ENCODE results near the gene UBE2S. TPM values are rescaled to one million over a fixed set of nuclear protein-coding genes. Genes with fewer than 3 reads are reported as not detected.

Gene UBE2S
- total RNA-seq, 1 donor from 2014 or later, result 76.4 TPM

GRCh38 chr19:55362174-55362989 is 45.2 kb downstream of the UBE2S start:
- no peak for ATAC-seq

- no peak for ATAC-seq
Observed at GRCh38 chr19:55360902-55361301, 46.7 kb downstream of the UBE2S start.

DNA sequence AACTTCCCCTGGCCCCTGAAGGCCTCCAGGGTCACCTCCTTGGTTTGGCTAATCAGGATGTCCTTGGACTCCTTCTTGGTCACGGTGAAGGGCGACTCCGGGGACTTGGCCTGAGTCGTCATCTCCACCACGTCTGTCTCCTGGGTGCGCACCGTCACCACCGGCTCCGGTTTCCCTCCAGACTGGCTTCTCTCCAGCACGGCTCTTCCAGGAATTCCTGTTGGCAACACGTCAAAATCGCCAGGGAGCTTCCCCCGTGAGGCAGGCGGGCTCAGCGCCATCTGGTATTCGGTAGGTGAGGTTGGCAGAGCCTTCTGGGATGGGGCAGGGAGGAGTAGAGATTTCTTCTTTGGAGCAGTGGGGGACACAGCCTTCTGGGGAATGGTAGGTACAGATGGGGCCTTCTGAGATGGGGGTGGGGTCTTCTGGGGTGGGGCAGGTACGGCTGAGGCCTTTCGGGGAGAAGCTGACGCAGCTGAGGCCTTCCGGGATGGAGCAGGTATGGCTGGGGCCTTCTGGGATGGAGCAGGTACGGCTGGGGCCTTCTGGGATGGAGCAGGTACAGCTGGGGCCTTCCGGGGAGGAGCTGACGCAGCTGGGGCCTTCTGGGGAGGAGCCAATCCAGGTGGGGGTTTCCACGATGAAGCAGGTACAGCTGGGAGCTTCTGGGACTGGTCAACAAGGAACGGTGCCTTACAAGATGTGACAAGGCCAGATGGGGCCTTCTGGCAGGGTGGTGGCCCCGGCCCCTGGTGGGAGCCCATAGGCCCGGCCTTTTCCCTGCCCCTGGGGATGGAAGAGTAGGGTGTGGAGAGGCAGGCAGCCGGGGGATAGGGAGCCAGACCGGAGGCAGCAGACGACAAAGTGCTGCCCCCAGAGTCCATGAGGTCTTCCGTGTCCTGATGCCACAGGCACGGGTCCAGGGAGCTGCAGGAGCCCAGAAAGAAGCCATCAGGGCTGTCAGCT is 48.4 kb downstream of the UBE2S start:
- no peak for ATAC-seq

GRCh38 chr19:55358493-55358892 is 49.1 kb downstream of the UBE2S start:
- ATAC-seq, result no peak

- ATAC-seq, result peak; percentile 52
Observed at GRCh38 chr19:55355213-55355821, 52.3 kb downstream of the UBE2S start.

- ATAC-seq, result peak; percentile 12
Observed at GRCh38 chr19:55354698-55355212, 52.8 kb downstream of the UBE2S start, which contains the start of gene COX6B2. COX6B2 (minus strand) TSS chr19:55354719; CDS start chr19:55354521, 198 bp downstream.

GRCh38 chr19:55353803-55354697 is 53.5 kb downstream of the UBE2S start:
- ATAC-seq, result peak; percentile 62

DNA sequence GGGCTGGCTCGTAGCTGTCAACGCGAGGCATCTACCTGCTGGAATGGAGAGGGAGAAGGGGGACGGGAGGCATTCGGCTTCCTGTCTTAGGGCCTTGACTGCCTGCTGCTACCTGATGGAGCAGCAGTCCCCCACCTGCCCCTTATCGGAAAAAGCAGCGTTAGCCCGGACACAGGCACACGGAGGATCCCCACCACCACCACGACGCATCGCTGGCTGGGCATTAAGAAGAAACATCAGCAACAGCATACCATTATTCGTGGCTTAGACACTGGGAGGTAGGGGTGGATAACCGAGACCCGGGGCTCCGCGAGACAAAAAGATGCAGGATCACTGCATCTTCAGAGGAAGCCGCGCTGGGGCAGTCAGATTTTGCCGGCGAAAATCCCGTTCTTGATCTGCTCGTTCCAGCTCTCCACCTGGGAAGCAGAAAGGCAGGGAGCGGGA is 54.2 kb downstream of the UBE2S start:
- ATAC-seq, result no peak

DNA sequence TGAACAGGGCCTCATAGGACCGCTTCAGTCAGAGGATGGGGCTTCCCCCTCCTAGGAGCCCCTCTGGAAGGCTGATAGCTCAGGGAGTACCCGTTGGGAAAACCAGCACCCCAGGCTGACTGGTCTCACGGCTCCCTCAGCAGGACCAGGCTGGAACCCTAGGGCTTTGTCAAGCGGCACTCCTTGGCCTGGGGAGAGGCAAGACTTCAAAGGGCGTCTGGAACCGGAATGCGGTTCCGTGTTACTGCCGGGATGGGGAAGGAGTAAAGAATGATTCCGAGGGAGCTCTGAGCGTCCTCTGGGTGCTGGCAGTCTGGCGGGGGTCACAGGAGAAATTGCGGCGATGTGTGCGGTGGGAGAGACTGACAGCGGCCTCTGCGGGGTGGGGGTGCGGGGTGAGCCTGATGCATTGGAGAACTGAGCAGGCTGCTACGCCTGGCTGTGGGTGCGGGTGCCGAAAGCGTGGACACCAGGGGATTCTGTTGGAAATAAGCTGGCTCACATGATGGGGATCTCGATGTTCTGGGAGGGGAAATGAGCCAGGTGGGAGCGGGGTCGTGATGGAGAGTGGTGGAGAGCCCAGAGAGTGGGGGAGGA is 54.9 kb downstream of the UBE2S start:
- no peak for ATAC-seq

DNA sequence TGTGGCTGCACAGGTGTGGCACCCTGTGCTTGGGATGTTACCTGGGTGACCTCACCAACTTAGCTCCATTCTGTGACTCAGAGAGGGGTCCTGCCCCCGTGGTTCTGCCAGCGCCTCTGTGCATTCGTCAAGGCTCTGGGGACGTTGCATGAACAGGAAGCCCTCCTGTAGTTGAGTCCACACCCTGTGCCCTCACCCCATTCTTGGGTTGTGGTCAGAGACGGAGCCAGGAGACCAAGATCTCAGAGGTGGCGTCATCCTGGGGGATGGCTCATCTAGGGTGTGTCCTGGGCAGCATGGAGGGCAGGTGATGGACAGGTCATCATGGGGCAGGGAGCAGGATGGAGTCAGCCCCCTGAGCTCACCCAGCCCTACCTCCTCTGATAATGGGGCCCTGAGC is 55.5 kb downstream of the UBE2S start:
- ATAC-seq, result peak; percentile 35

GRCh38 chr19:55350620-55351315 is 56.8 kb downstream of the UBE2S start:
- no peak for ATAC-seq

Other genes with a start within 250 kb of the UBE2S start
- gene DNAAF3, start 241.2 kb downstream of the UBE2S start, total RNA-seq, result 1.9 TPM
- not detected for gene SYT5, start 227.5 kb downstream of the UBE2S start, total RNA-seq
- gene PTPRH, start 198.3 kb downstream of the UBE2S start, total RNA-seq, result 3.6 TPM
- gene TMEM86B, start 179.0 kb downstream of the UBE2S start, total RNA-seq, result 1.8 TPM
- gene PPP6R1, start 148.8 kb downstream of the UBE2S start, total RNA-seq, result 47.4 TPM
- 31.2 TPM for gene HSPBP1, start 127.7 kb downstream of the UBE2S start, total RNA-seq
- 0.28 TPM for gene BRSK1, start 123.8 kb downstream of the UBE2S start, total RNA-seq
- gene TMEM150B, start 82.4 kb downstream of the UBE2S start, total RNA-seq, result not detected
- 4.4 TPM for gene KMT5C, start 67.9 kb downstream of the UBE2S start, total RNA-seq
- 0.56 TPM for gene COX6B2, start 53.1 kb downstream of the UBE2S start, total RNA-seq
- not detected for gene GARIN5B, start 44.5 kb downstream of the UBE2S start, total RNA-seq
- 0.24 TPM for gene IL11, start 37.3 kb downstream of the UBE2S start, total RNA-seq
- not detected for gene TMEM190, start 31.0 kb downstream of the UBE2S start, total RNA-seq
- gene TMEM238, start 23.5 kb downstream of the UBE2S start, total RNA-seq, result 25.6 TPM
- 1,895 TPM for gene RPL28, start 21.9 kb downstream of the UBE2S start, total RNA-seq
- not detected for gene SHISA7, start 35.5 kb upstream of the UBE2S start, total RNA-seq
- gene ISOC2, start 53.9 kb upstream of the UBE2S start, total RNA-seq, result 41.9 TPM
- not detected for gene C19orf85, start 57.0 kb upstream of the UBE2S start, total RNA-seq
- gene ZNF628, start 68.8 kb upstream of the UBE2S start, total RNA-seq, result 3.7 TPM
- 7.5 TPM for gene NAT14, start 77.4 kb upstream of the UBE2S start, total RNA-seq
- gene SSC5D, start 80.6 kb upstream of the UBE2S start, total RNA-seq, result 0.24 TPM
- not detected for gene SBK2, start 129.3 kb upstream of the UBE2S start, total RNA-seq
- 0.80 TPM for gene SBK3, start 137.8 kb upstream of the UBE2S start, total RNA-seq
- gene ZNF579, start 173.1 kb upstream of the UBE2S start, total RNA-seq, result 3.4 TPM
- 7.1 TPM for gene FIZ1, start 191.7 kb upstream of the UBE2S start, total RNA-seq
- gene ZNF524, start 192.5 kb upstream of the UBE2S start, total RNA-seq, result 20.1 TPM
- gene ZNF865, start 197.9 kb upstream of the UBE2S start, total RNA-seq, result 5.3 TPM
- gene ZNF784, start 216.8 kb upstream of the UBE2S start, total RNA-seq, result 3.8 TPM
- 13.5 TPM for gene ZNF580, start 233.2 kb upstream of the UBE2S start, total RNA-seq
- 21.7 TPM for gene ZNF581, start 235.9 kb upstream of the UBE2S start, total RNA-seq
- gene CCDC106, start 240.4 kb upstream of the UBE2S start, total RNA-seq, result 4.7 TPM
- gene U2AF2, start 247.2 kb upstream of the UBE2S start, total RNA-seq, result 108 TPM